Measurements from ENCODE around the gene C9orf153.

GRCh38 chr9:86201474-86202337, 57.8 kb downstream of the C9orf153 start:
- TF ChIP-seq CTCF (IDR thresholded peaks at IDR 0.05) (no peak), POLR2A (IDR thresholded peaks at IDR 0.05; ENCODE audit: low read depth) (no peak)
